PC-3 (cell line): Measurements from ENCODE around the gene SLC25A36. TPM values are rescaled to one million over a fixed set of nuclear protein-coding genes. Genes with fewer than 3 reads are reported as not detected.

Source experiments
- ATAC-seq: fragments of 200-7000 bp; cut with Tn5 transposase; 2 replicates; pipeline ENCODE4 v1.9.1; 2020; ENCODE audit warnings: mild to moderate bottlenecking, moderate library complexity
- BruUV-seq: library from RNA; stranded (reverse); fragments of 400-500 nt; replicated peaks from 2 replicates; lab custom pipeline; 2021; lab: Mats Ljungman, UMichigan
- CTCF ChIA-PET: fragments of 300-600 bp; sonication (Branson Sonifier 250); formaldehyde crosslinking; loops from one replicate; lab custom pipeline; 2022; ENCODE audit warnings: antibody characterized with exemption; lab: Charles Lee
- POLR2A ChIA-PET: fragments of 300-600 bp; sonication (Branson Sonifier 250); formaldehyde crosslinking; loops from one replicate; lab custom pipeline; 2022; ENCODE audit warnings: antibody characterized with exemption; ENCODE audit not compliant: unreplicated experiment; lab: Charles Lee
- DNase-seq: peaks from one replicate; pipeline ENCODE4 v3.0.0-alpha.2; 2015
- H2AFZ ChIP-seq: fragments of 300-600 bp; sonication (generic); 2 replicates; pipeline ENCODE4 v1.6.0; 2016; ENCODE audit warnings: antibody characterized with exemption, low read length
- H3F3A ChIP-seq: fragments of 300-600 bp; sonication (generic); one replicate; pipeline ENCODE4 v1.6.0; 2017; ENCODE audit warnings: antibody characterized with exemption, low read length, control low read depth, mild to moderate bottlenecking; ENCODE audit not compliant: unreplicated experiment
- H3K27ac ChIP-seq: fragments of 300-600 bp; sonication (generic); 2 replicates; pipeline ENCODE4 v1.5.1; 2016; ENCODE audit warnings: mild to moderate bottlenecking, low read length
- H3K27me3 ChIP-seq: fragments of 300-600 bp; sonication (generic); 2 replicates; pipeline ENCODE4 v1.6.1; 2016; ENCODE audit warnings: low read length, mixed read lengths
- H3K36me3 ChIP-seq: fragments of 300-600 bp; sonication (generic); 2 replicates; pipeline ENCODE4 v1.6.1; 2016; ENCODE audit warnings: low read depth, mixed run types, low read length, mixed read lengths
- H3K4me1 ChIP-seq: fragments of 300-600 bp; sonication (generic); 2 replicates; pipeline ENCODE4 v1.5.1; 2016; ENCODE audit warnings: low read length; ENCODE audit not compliant: insufficient read depth
- H3K4me2 ChIP-seq: fragments of 300-600 bp; sonication (generic); 2 replicates; pipeline ENCODE4 v1.6.0; 2016; ENCODE audit warnings: low read length
- H3K4me3 ChIP-seq: fragments of 300-600 bp; sonication (generic); 2 replicates; pipeline ENCODE4 v1.5.1; 2016; ENCODE audit warnings: mild to moderate bottlenecking, low read length, mixed read lengths
- H3K79me2 ChIP-seq: fragments of 300-600 bp; sonication (generic); 2 replicates; pipeline ENCODE4 v1.6.1; 2017; ENCODE audit warnings: low read length, mixed read lengths
- H3K9ac ChIP-seq: fragments of 300-600 bp; sonication (generic); 2 replicates; pipeline ENCODE4 v1.6.0; 2016; ENCODE audit warnings: mild to moderate bottlenecking, low read length
- H3K9me2 ChIP-seq: fragments of 300-600 bp; sonication (generic); replicated peaks from 2 replicates; pipeline ENCODE4 v1.6.1; 2016; ENCODE audit warnings: mixed run types, low read length, mixed read lengths
- H3K9me3 ChIP-seq: fragments of 300-600 bp; sonication (generic); 2 replicates; pipeline ENCODE4 v1.6.1; 2016; ENCODE audit warnings: low read length, mixed read lengths
- H4K20me1 ChIP-seq: fragments of 300-600 bp; sonication (generic); 2 replicates; pipeline ENCODE4 v1.6.1; 2016; ENCODE audit warnings: low read length, mixed read lengths
- CTCF ChIP-seq: fragments of 300-600 bp; sonication (generic); conservative IDR thresholded peaks from 2 replicates; pipeline ENCODE4 v1.5.1; 2017; ENCODE audit warnings: antibody characterized with exemption, low read depth, mild to moderate bottlenecking, low read length
- EZH2 ChIP-seq: fragments of 300-600 bp; sonication (generic); IDR thresholded peaks from one replicate; pipeline ENCODE4 v1.6.1; 2017; ENCODE audit warnings: antibody characterized with exemption, mild to moderate bottlenecking, low read length; ENCODE audit not compliant: unreplicated experiment
- EZH2phosphoT487 ChIP-seq: fragments of 300-600 bp; sonication (generic); IDR thresholded peaks from 2 replicates; pipeline ENCODE4 v1.6.1; 2018; ENCODE audit warnings: mild to moderate bottlenecking, antibody characterized with exemption, low read length, borderline replicate concordance
- intact Hi-C: fragments of 100-400 bp; cut with micrococcal nuclease; formaldehyde crosslinking; loops from 2 replicates; pipeline ENCODE4 v1.9.0; 2023
- total RNA-seq: library from RNA; depleted of rRNA; stranded (reverse); fragments of >200 nt; gene quantifications from 2 replicates; pipeline ENCODE4 v1.2.3, GENCODE V29; 2014

SLC25A36 gene
- total RNA-seq, 1 experiment from 2014 or later, result 57.3 TPM

GRCh38 chr3:140956058-140956835 is 14.6 kb downstream of the SLC25A36 start:
- CTCF ChIA-PET, result interaction anchor here (0.6 kb wide), 1 partner anchor 26 kb away, joined by 4 read pairs; no protein-coding TSS in a partner anchor
- no peak for DNase-seq
- Histone ChIP-seq H3K27me3 (no peaks in the 10 kb centered on the region), H3K9me3 (no peaks in the 10 kb centered on the region), H3K27ac (peak overlapping the region; percentile 26), H3K9me2 (no peaks in the 10 kb centered on the region), H4K20me1 (peaks cover 27% of the 10 kb centered on the region), H3K36me3 (peaks cover 2% of the 10 kb centered on the region; the same call in 1 of the 2 replicates), H3K9ac (no peak overlapping the region), H3K79me2 (peaks cover 72% of the 10 kb centered on the region), H3K4me1 (peaks cover 37% of the 10 kb centered on the region), H3K4me3 (no peak overlapping the region), H3F3A (no peaks in the 10 kb centered on the region), H2AFZ (no peak overlapping the region), H3K4me2 (peak overlapping the region; percentile 14; the same call in 1 of the 2 replicates)
- TF ChIP-seq CTCF (no peak), EZH2phosphoT487 (no peak), EZH2 (no peak)
- ATAC-seq, result no peak
- no TSS peak for BruUV-seq
- intact Hi-C loops, result loop anchor here (2.0 kb wide), 1 partner anchor 13 kb away; no protein-coding TSS in a partner anchor
- POLR2A ChIA-PET, result interaction anchor here (1.1 kb wide), 1 partner anchor 14 kb away, joined by 3 read pairs; no protein-coding TSS in a partner anchor

- TF ChIP-seq EZH2, result no peak
- TF ChIP-seq CTCF, result peak; percentile 53; the same call in 1 of the 2 replicates
- H3K9ac ChIP-seq, result no peak overlapping the region
- ChIA-PET CTCF (no interaction called here), POLR2A (no interaction called here)
- H3K4me2 ChIP-seq, result no peak overlapping the region
- no peak overlapping the region for H3K27ac ChIP-seq
- peaks cover 20% of the 10 kb centered on the region for H3K36me3 ChIP-seq
- H3K4me1 ChIP-seq, result no peaks in the 10 kb centered on the region
- H4K20me1 ChIP-seq, result no peaks in the 10 kb centered on the region
- DNase-seq (peak; percentile 22), ATAC-seq (peak; percentile 59; the same call in 1 of the 2 replicates)
- no peaks in the 10 kb centered on the region for H3K79me2 ChIP-seq
- no peaks in the 10 kb centered on the region for H3K27me3 ChIP-seq
- no peaks in the 10 kb centered on the region for H3F3A ChIP-seq
- no peak overlapping the region for H3K4me3 ChIP-seq
- H3K9me3 ChIP-seq, result no peaks in the 10 kb centered on the region
- H3K9me2 ChIP-seq, result no peaks in the 10 kb centered on the region
- H2AFZ ChIP-seq, result no peak overlapping the region
- no TSS peak for BruUV-seq
- intact Hi-C loops, result loop anchor here (1.0 to 2.0 kb wide), 3 partner anchors 32 to 75 kb away; partner anchors contain the start of gene SLC25A36
Measured at GRCh38 chr3:140972833-140973232, 31.2 kb downstream of the SLC25A36 start.

GRCh38 chr3:140974900-140975299 is 33.3 kb downstream of the SLC25A36 start:
- no peak overlapping the region for H3K4me3 ChIP-seq
- TF ChIP-seq EZH2phosphoT487 (no peak), CTCF (no peak), EZH2 (no peak)
- intact Hi-C loops, result no loop called here
- DNase-seq (no peak), ATAC-seq (no peak)
- no peaks in the 10 kb centered on the region for H4K20me1 ChIP-seq
- no peak overlapping the region for H3K9ac ChIP-seq
- POLR2A ChIA-PET, result no interaction called here
- no peaks in the 10 kb centered on the region for H3K9me2 ChIP-seq
- H3K4me1 ChIP-seq, result no peaks in the 10 kb centered on the region
- CTCF ChIA-PET, result no interaction called here
- no peak overlapping the region for H3K27ac ChIP-seq
- no peaks in the 10 kb centered on the region for H3F3A ChIP-seq
- H3K9me3 ChIP-seq, result no peaks in the 10 kb centered on the region
- H3K36me3 ChIP-seq, result peaks cover 24% of the 10 kb centered on the region
- BruUV-seq, result no TSS peak
- H3K4me2 ChIP-seq, result no peak overlapping the region
- H3K79me2 ChIP-seq, result no peaks in the 10 kb centered on the region
- H3K27me3 ChIP-seq, result no peaks in the 10 kb centered on the region
- H2AFZ ChIP-seq, result no peak overlapping the region
